IPS-18c (cell line): ENCODE data around the gene SPACA9.

Experiments
- H3K4me3 ChIP-seq: 2 replicates; pipeline ENCODE4 v1.7.0; 2013; ENCODE audit warnings: low read depth, mild to moderate bottlenecking, low read length, moderate library complexity; ENCODE audit not compliant: insufficient read depth
- H3K9me3 ChIP-seq: one replicate; pipeline ENCODE4 v1.6.1; 2013; ENCODE audit warnings: mild to moderate bottlenecking, low read length, moderate library complexity; ENCODE audit not compliant: control insufficient read depth, insufficient read depth

SPACA9 gene

DNA sequence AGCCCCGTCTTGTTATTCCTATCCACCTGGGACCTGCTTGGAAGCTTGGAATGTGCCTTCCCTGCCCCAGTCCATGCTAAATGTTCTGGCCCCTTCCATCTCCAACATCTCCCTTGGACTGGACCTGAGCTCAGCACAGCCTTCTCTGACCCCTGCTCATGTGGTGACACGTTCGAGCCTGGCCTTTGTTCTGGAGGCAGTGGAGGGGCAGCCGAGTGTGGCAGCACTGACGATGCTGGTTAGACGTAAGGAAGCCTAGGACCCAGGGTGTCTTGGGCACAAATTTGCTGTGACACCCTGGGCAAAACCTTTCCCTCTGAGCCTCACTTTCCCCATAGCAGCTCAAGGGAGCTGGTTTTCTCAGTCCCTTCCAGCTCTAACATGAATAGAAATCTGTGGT is 3.9 kb downstream of the SPACA9 start:
- Histone ChIP-seq H3K4me3 (no peak overlapping the region), H3K9me3 (peaks cover 2% of the 10 kb centered on the region)

DNA sequence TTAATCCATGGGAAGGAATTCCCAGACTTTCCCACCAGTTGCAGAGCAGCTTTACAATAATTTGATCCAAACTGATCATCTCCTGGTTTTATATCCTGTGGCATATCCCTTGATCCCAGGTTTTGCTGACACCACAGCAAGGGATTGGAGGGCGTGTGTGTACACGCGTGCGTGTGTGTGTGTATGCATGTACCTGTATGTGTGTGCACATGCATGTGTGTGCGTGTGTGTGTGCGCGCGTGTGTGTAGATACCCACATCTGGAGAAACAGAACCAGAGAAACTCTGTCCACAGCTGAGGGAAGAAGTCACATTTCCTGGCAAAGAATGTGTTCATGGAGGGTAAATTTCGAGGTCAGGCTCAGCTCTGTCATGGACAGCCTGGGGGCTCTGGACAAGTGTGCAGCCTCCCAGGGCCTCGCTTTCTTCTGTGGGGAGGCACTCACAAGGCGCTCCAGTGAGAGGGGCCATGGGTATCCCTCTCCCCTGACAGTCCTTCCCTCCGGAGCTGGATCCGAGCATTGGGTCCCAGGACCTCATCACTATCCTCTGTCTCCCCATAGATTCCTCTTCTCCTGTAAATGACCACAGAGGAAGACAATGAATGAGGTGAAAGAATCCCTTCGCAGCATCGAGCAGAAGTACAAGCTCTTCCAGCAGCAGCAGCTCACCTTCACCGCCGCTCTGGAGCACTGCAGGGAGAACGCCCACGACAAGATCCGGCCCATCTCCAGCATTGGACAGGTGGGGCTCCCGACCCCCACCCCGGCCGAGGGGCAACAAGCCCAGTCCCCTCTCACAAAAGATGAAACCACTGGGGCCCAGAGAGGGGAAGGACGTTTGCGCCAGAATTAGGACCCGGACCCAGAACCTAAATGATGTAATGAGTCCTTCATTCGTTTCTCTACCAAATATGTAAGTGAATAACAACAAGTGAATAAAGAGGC is 4.9 kb downstream of the SPACA9 start:
- H3K9me3 ChIP-seq: peaks cover 2% of the 10 kb centered on the region
- no peak overlapping the region for H3K4me3 ChIP-seq

DNA sequence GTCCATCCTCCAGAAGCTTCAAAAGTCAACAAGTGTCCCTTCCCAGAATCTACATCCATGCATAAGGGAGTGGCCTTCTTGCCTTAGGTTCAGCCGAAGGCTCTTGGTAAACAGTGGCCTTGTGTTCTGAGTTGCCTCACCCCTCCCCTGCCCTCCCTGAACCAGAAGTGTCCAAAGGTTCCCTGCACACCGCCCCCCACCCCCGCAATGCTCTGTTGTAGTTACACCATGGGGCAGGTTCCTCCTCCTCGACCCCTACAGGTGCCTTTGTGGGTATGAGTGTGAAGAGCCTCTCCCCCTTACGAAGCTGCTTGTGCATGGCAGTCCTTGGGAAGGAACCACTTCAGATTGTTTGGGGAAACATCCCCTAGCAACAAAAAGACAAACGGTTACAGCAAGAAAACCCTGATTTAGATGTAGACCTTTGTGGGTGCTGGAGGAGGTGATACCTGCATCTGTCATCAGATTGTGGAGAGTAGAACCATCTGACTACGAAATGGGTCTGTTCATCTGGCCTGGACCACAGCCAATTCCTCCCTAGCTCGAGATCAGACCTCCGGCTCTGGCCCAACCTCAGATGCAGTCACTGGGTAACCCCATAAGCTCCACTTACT is 7.1 kb downstream of the SPACA9 start:
- peaks cover 2% of the 10 kb centered on the region for H3K9me3 ChIP-seq

DNA sequence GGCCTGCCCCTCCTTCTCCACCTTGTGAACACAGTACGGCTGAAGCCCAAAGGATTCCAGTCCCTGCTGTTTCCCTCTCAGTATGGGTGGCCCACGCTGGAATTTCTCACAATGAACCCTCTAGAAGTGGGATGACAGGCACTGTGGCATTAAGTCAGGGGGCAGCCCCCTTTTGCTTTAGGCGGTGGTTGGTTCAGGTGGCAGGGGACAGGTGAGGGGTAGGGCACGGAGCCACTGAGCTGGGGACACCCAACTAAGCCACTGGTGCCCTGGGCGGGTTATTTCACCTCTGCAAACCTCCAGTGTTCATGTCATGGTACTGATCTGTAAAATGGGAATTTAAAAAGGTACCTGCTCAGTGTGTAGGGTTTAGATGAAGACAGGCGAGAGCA is 7.6 kb downstream of the SPACA9 start:
- no peak overlapping the region for H3K4me3 ChIP-seq
- H3K9me3 ChIP-seq: peaks cover 2% of the 10 kb centered on the region

More for the DNA sequence above, 7.1 kb downstream of the SPACA9 start:
- H3K4me3 ChIP-seq: no peak overlapping the region

DNA sequence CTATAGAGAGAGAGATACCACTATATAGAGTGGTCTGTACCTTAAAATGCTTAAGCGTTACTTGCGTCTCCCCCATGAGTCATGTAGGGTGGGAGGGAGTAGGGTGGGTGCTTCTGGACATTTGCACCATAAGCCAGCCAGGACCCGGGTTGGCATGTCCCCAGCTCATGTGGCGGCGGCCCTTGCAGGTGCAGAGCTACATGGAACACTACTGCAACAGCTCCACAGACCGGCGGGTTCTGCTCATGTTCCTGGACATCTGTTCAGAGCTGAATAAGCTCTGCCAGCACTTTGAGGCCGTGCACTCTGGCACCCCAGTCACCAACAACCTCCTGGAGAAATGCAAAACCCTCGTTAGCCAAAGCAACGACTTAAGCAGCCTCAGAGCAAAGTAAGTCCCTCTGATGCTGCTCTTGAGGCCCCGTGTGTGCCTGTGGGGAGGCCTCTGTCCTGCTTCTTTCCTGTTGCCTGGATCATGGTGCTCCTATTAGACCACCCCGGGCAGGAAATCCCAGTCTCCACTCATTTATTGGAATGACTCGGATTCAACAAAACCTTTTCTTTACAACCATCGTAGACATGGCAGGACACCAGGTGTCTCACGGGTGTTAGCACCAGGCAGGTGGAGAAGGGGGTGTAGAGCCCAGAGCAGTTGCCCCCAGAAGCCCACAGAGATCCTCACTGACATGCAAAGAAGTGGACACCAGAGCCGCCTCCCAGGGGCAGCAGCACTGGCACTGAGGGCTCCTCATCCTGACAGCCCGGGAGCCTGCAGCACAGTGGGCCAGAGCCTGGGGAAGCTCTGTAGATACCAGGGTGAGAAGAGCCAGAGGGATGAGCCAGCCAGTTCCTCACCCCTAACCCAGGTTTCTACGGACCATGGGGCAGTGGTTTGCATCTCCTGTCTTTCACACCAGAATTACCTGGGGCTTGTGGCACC is 8.8 kb downstream of the SPACA9 start:
- peaks cover 2% of the 10 kb centered on the region for H3K9me3 ChIP-seq
- no peak overlapping the region for H3K4me3 ChIP-seq

DNA sequence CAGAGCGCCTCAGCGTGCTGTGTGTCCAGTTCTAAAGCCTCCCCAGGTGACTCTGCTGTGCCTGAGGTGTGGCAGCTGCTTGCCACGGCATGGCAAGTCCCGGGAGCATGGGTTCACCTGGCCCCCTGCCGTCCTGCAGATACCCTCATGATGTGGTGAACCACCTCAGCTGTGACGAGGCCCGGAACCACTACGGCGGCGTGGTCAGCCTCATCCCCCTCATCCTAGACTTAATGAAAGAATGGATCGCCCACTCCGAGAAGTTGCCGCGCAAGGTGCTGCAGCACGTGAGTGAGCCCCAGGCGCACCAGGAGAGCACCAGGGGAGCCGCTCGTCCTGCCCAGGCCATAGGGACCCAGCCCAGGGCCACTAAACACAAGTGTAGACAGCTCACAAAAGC is 9.5 kb downstream of the SPACA9 start:
- no peak overlapping the region for H3K4me3 ChIP-seq
- peaks cover 2% of the 10 kb centered on the region for H3K9me3 ChIP-seq

DNA sequence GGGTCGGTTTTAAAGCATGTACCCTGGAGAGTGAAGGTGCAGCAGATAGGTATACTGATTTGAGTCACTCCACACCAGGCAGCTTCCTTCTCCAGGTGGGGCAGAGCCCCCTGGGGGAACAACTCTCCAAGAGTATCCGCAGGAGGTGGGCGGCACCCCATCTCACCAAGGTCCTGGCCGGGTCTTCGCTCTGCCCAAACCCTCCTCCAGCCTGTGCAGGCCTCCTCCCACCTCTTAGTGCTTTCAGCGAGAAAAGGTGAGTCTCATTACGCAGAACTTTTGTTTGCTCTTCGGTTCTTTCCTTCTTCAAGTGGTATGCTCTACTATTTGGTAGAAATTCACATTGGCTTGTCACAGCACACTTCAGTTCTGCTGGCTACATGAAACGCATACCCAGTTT is 13.7 kb downstream of the SPACA9 start:
- Histone ChIP-seq H3K9me3 (peaks cover 2% of the 10 kb centered on the region), H3K4me3 (no peak overlapping the region)

DNA sequence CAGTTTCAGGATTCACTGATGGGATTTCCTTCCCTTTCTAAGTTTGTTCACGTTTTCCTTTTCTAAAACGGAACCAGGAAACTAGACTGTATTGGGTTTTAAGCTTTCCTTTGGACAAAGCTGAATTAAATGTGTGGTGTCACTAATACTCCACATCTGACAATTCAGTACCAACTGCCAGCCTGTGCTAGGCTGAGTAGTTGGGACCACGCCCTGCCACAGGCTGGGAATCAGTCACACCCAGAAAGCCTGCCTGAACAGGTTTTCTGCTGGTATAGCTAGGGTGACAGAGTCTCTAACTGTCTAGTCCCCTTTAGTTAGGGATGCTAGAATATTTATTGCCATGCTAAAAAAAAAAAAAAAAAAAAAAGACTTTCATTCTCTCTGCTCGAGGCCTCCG is 15.6 kb downstream of the SPACA9 start:
- H3K9me3 ChIP-seq: no peaks in the 10 kb centered on the region

DNA sequence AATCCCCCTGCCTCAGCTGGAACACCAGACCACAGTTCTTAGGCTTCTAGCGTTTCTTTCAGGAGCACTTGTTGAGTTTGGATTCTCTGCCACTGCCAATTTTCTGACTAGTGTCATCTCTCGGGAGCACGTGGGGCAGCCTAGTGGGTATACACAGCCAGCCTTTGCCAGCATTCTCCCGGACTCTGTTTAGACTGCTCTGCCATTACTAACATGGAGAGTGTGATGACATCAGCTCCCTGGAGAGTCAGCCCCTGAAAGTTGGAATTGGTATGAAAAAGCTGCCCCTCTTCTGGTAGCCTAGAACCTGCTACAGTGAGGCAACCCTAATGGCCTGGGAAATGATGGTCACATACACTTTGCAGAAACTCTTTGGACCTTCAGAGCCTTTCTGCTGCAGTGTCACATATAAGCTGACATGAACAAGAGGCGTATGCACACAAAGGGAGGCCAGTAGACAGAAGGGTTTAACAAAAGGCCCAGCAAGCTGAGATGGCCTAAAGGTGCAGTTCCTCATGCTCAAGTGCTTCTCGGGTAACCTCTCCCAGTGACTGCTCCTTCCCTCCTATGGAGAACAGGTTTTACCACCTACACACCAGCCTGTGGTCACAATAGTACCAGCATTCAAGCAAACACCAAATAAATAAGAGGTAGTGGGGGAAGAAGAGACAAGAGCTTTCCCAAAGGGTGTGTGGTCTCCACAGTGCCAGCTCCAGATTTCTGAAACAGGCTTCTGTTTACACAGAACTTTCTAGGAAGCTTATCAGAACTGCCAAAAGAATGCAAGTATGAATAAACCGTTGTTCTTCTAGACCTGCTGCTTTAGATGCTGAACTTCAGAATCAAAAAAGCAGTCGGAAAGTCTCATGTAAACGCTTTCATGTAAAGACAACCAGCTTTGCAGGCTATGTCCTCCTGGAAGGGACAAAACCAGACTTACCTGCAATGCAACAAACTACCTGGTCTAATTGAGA is 16.5 kb downstream of the SPACA9 start:
- H3K4me3 ChIP-seq: no peak overlapping the region
- no peaks in the 10 kb centered on the region for H3K9me3 ChIP-seq

More for the DNA sequence above, 15.6 kb downstream of the SPACA9 start:
- H3K4me3 ChIP-seq: no peak overlapping the region

DNA sequence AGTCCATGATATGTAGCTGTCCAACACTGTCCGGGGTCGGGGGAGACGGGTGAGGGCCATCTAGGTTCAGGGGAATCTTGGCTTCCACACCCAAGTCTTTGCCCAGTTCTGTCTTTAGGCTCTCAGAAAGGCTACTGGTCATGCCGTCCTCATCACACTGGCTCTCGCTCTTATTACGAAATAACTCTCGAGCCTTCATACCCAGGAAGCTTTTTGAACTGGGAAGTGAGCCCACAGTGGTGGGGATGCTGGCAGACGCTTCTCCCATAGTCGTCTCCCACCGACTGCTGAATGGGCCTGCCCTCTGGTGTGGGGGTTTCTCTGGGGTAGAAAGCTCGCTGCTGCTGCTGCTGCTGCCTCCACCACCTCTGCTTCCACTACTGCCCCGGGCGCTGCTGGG is 17.6 kb downstream of the SPACA9 start:
- H3K4me3 ChIP-seq: no peak overlapping the region
- no peaks in the 10 kb centered on the region for H3K9me3 ChIP-seq

DNA sequence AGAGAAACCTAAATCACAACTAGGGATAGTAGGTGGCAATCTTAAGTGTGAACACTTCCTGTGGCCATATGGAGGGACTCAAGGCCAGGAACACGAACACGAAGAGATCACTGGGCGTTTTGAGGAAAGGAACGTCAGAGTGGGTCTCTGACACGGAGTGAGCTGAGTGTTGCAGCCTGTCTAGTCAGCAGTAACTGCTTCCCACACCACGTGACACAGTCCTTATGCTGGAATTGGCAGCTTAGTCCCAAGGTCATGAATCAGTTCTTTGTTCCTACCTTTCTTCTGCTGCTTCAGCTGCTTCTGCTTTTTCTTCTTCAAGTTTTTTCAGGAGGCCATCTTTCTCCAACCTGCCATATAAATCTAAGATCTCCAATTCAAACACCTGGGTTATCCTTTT is 18.2 kb downstream of the SPACA9 start:
- Histone ChIP-seq H3K9me3 (no peaks in the 10 kb centered on the region), H3K4me3 (no peak overlapping the region)

DNA sequence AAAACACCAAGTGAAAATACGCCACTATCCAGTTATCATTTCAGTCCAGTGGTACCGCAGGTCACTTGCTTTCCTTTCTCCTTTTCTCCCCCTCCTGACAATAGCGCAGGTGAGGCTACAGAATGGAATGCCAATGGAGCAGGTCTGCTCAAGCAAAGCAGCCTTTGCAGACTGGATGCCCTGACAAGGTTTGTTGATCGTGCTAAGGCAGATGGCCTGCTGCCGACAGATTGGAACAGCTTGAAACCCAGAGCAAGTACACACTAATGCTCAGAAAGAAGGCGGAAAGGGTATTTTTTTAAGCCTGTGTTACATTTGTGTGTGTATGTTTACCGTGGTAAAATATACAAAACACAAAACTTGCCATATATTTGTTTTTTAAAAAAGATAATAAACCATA is 19.4 kb downstream of the SPACA9 start:
- no peaks in the 10 kb centered on the region for H3K9me3 ChIP-seq
- H3K4me3 ChIP-seq: no peak overlapping the region

DNA sequence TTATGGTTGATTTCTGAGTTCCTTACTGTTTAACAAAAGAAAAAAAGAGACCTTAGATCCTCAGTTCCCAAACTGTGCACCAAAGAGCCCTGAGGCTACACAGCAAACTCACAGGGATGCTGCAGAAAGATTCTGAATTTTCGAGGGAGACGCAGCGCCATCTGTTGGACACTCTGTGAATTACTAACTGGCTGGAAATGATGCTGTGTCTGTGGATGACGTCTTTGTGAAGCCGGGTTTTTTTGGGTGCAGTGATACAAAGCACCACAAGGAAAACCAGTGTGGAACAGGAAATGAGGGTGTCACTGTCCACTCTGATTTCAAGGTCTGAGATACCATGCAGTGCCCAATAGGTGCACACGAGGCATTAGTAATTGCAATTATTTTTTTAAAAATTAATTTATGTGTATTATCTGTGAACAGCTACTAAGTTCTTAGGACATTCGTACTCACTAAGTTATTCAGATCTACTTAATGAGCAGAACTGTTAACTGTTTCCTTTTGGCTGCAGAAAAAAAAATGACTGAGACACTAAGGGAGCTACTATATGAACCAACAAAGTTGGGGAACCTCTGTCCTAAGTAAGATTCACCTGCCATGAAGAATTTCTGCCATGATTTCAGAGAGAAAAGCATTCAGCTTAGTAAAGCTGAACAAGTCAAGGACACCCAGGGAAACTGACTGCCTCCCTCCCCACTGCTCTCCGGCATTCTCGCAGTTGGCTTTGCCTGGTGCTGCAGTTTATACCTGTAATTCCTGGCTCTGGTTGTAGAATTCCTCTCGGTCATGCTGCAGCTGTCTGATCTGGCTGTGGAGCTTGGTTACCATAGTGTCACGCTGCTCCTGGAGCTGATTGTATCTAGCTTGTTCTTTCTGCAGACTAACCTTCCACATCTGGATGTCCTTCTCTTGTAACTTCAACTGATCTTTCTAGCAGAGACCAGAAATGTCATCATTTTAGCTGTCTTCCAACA is 23.4 kb downstream of the SPACA9 start:
- no peaks in the 10 kb centered on the region for H3K9me3 ChIP-seq
- H3K4me3 ChIP-seq: no peak overlapping the region

DNA sequence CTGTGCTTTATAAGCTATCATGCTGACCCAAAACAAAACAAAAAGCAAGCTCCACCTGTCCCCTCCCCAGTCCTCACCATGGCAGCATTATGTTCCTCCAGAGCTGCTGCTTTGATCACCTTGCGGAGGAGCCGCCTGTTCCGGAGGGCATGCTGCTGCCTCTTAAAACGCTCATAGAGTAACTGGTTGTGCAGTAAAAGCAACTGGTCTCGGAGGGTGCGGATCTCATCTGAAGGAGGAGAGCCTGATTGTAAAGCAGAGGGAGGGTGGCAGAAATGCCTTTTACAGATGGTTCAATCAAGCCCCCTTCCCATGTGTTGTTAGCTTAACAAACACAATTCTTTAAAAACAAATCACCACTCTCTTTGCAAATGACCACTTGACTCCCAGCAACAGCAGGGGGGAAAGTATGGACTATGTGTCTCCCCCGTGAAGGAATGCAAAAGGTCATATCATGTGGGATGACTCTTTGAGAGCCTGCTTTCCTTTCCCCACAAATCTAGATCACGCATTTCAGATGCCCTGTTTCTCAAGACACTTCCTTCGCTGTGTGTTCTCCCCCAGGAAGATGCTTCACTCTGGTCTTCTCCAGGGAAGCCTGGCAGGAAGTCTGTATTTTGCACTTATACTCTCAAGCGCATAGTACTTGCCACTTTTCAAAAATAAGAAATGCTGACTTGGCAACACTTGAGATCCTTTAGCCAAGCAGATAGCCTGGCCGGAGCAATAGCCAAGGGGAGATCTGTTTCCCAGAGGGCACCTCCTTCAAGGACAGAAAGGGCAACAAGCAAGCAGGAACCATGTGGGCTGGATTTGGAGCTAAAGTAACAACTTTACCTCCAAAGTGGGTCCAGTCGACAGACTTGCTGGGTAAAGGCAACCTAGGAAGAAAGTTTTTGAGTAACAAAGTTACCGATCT is 25.1 kb downstream of the SPACA9 start:
- Histone ChIP-seq H3K9me3 (no peaks in the 10 kb centered on the region), H3K4me3 (no peak overlapping the region)

DNA sequence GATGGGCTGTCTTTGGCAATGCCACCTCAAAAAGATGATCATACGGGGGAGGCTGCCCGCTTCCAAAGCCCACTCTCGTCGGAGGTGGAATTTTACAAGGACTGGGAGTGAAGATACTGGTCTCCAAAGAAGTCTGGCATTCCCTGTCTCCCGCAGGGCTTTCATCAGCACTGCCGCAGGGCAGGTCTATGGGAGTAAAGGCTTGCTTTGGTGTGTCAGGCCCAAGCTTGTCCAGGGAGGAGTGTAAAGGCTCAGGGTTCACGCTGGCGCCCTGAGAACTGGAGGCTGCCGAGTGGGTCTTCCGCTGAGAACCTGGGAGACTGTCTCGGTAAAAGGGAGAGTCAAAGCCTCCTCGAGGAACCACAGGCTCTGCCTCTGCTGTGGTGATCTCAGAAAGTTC is 27.0 kb downstream of the SPACA9 start:
- Histone ChIP-seq H3K4me3 (no peak overlapping the region), H3K9me3 (peaks cover 2% of the 10 kb centered on the region)
